ENCODE measurements around the gene INSYN2B.

INSYN2B gene

GRCh38 chr5:169911448-169912212 is 68.7 kb downstream of the INSYN2B start:
- TF ChIP-seq CTCF (IDR thresholded peaks at IDR 0.05; ENCODE audit: insufficient read depth, low read length, poor library complexity, severe bottlenecking), result no peak
- no peak for DNase-seq (ENCODE audit: extremely low read depth, insufficient read length)
- H3K4me3 ChIP-seq (replicated peaks; ENCODE audit: low read depth, low read length), result no peak overlapping the region
- no peaks in the 10 kb centered on the region; the same call in 1 of the 2 replicates for H3K36me3 ChIP-seq (ENCODE audit: control insufficient read depth, insufficient read depth, low read length)
- H3K27me3 ChIP-seq (replicated peaks; ENCODE audit: control insufficient read depth, insufficient read depth, low read length), result no peaks in the 10 kb centered on the region

- H3K4me3 ChIP-seq (replicated peaks; ENCODE audit: low read depth, low read length), result no peak overlapping the region
- TF ChIP-seq CTCF (IDR thresholded peaks at IDR 0.05; ENCODE audit: insufficient read depth, low read length, poor library complexity, severe bottlenecking), result no peak
- no peaks in the 10 kb centered on the region; the same call in 1 of the 2 replicates for H3K36me3 ChIP-seq (ENCODE audit: control insufficient read depth, insufficient read depth, low read length)
- DNase-seq (ENCODE audit: extremely low read depth, insufficient read length), result no peak
- H3K27me3 ChIP-seq (replicated peaks; ENCODE audit: control insufficient read depth, insufficient read depth, low read length), result no peaks in the 10 kb centered on the region
Observed at GRCh38 chr5:169910393-169910792, 69.9 kb downstream of the INSYN2B start.

GRCh38 chr5:169909945-169910344 is 70.3 kb downstream of the INSYN2B start:
- no peak for TF ChIP-seq CTCF (IDR thresholded peaks at IDR 0.05; ENCODE audit: insufficient read depth, low read length, poor library complexity, severe bottlenecking)
- Histone ChIP-seq H3K4me3 (replicated peaks; ENCODE audit: low read depth, low read length) (no peak overlapping the region), H3K27me3 (replicated peaks; ENCODE audit: control insufficient read depth, insufficient read depth, low read length) (no peaks in the 10 kb centered on the region), H3K36me3 (ENCODE audit: control insufficient read depth, insufficient read depth, low read length) (no peaks in the 10 kb centered on the region; the same call in 1 of the 2 replicates)
- DNase-seq (ENCODE audit: extremely low read depth, insufficient read length), result no peak

GRCh38 chr5:169908864-169909263 is 71.4 kb downstream of the INSYN2B start:
- TF ChIP-seq CTCF (IDR thresholded peaks at IDR 0.05; ENCODE audit: insufficient read depth, low read length, poor library complexity, severe bottlenecking), result no peak
- no peak for DNase-seq (ENCODE audit: extremely low read depth, insufficient read length)
- H3K4me3 ChIP-seq (replicated peaks; ENCODE audit: low read depth, low read length), result no peak overlapping the region
- no peaks in the 10 kb centered on the region; the same call in 1 of the 2 replicates for H3K36me3 ChIP-seq (ENCODE audit: control insufficient read depth, insufficient read depth, low read length)
- H3K27me3 ChIP-seq (replicated peaks; ENCODE audit: control insufficient read depth, insufficient read depth, low read length), result no peaks in the 10 kb centered on the region

- no peaks in the 10 kb centered on the region for H3K27me3 ChIP-seq (replicated peaks; ENCODE audit: control insufficient read depth, insufficient read depth, low read length)
- no peak for DNase-seq (ENCODE audit: extremely low read depth, insufficient read length)
- no peak overlapping the region for H3K4me3 ChIP-seq (replicated peaks; ENCODE audit: low read depth, low read length)
- no peaks in the 10 kb centered on the region; the same call in 1 of the 2 replicates for H3K36me3 ChIP-seq (ENCODE audit: control insufficient read depth, insufficient read depth, low read length)
- no peak for TF ChIP-seq CTCF (IDR thresholded peaks at IDR 0.05; ENCODE audit: insufficient read depth, low read length, poor library complexity, severe bottlenecking)
Observed at GRCh38 chr5:169906745-169907649, 73.3 kb downstream of the INSYN2B start.
